Suppressor macrophage treated with lipopolysaccharide for 4 hours (primary cell): ENCODE measurements around the gene ERLEC1.
"Not testable (repeated sequence)": the region's sequence is repeated elsewhere in the genome, so short reads cannot be mapped to it uniquely, and the experiment has no call there.

Experiments used
- DNase-seq: peaks from one replicate; pipeline ENCODE4 v3.0.0-alpha.2; 2020

Gene ERLEC1

DNA sequence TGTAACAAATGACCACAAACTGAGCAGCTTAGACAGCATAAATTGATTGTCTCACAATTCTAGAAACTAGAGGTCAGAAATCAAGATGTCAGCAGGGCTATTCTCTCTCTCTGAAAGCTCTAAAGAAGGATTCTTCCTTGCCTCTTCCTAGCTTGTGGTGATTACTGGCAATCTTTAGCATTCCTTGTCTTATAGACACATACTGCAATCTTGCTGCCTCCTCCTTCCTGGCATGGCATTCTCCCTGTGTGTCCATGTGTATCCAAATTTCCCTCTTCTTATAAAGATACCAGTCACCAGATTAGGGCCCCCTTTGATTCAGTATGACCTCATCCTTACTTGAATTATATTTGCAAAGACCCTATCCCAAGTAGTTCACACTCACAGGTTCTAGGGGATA lies 2.4 kb upstream of the ERLEC1 start:
- DNase-seq, result no peak

DNA sequence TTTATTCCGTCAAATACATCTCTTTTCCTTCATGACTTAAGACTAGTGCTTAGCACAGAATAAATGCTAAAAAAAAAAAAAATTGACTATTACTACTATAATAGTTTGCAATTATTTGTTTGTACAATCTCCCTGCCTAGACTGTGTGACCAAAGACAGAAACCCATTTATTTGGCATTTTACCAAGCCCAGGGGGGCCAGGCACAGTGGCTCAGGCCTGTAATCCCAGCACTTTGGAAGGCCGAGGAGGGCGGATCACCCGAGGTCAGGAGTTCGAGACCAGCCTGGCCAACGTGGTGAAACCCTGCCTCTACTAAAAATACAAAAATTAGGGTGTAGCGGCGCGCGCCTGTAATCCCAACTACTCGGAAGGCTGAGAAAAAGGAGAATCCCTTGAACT lies 1.5 kb upstream of the ERLEC1 start:
- no peak for DNase-seq

DNA sequence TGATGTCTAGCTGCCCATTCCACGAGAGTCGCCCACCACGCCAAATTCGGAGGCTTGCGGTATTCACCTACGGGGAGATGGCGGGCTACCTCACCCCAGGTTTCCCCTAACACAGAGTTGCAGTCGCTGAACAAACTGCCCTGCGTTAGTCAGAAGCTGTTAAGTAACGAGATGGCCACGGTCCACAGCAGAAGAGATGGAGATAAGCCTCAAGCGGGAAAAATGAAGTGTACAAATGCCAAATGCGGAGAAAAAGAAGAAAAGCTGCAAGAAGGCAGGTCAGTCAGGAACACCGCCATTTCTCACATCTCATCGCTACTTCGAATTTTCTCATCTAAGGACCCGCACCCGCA lies 516 bp upstream of the ERLEC1 start:
- peak; percentile 12 for DNase-seq

DNA sequence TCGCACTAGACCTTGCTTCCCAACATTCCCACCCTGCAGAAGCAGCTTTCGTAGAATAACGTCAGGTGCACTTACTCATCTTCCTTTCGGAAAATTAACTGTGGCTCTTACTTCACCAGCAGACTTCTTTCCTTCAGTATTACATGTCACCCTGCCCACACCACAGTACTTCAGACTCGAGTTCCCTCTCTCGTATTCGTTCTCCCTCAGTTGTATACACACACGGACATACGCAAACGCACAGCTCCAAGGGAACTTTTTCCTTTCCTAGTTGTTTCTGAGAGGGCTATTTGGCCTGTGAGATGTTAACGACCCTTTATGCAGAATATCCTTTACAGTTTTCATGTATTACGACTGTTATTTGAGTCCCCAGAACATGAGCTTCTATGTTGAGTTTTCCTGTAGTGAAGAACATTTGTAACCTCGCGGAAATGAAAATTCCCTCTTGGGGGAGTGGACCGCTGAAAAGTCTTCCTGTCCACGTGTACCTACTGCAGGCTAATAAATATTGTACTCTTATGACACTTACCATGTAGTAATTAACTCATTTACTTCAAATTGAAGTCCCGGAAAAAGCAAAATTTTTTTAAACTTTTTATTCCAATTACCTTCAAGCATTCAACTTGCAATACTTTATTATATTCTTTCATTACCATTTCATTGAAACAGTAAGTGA lies 908 bp downstream of the ERLEC1 start:
- DNase-seq, result peak; percentile 63

DNA sequence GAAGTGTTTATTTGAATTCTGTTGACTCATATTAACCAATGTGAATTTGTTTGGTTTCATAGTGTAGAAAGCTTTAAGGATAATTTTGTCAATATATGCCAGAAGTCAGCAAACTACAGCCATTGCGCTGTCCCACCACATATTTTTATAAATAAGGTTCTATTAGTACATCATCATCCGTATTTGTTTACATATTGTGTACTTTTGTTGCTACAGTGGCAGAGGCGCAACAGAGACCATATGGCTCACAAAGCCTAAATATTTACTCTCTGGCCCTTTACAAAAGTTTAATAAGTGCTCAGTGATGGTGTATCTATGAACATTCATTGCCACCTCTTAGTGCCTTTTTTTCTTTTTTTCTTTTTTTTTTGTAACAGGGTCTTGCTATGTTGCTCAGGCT lies 6.4 kb downstream of the ERLEC1 start:
- no peak for DNase-seq

DNA sequence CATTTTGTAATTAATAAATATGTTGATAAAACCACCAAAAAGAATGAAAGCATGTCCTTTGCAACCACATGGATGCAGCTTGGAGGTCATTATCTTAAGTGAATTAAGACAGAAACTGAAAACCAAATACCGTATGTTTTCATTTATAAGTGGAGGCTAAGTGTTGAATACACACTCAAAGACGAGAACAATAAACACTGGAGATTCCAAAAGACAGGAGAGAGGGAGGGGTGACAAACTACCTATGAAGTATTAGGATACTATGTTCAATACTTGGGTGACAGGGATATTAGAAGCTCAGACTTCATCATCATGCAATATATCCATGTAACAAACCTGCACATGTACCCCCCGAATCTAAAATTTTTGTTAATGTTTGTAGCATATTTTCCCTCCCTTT lies 7.0 kb downstream of the ERLEC1 start:
- DNase-seq, result no peak

DNA sequence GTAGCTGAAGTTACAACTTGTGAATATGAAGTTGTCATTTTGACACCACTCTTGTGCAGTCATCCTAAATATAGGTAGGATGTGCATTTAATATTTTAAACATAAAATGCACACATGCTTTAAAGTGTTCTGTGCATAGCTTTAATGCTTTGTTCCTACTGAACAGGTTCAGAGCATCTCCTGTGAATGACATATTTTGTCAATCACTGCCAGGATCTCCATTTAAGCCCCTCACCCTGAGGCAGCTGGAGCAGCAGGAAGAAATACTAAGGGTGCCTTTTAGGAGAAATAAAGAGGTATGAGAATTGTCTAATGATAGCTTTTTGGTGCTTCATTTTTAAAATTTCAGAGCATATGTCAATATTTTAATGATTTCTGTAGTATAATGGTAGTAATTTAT lies 14.7 kb downstream of the ERLEC1 start:
- no peak for DNase-seq

DNA sequence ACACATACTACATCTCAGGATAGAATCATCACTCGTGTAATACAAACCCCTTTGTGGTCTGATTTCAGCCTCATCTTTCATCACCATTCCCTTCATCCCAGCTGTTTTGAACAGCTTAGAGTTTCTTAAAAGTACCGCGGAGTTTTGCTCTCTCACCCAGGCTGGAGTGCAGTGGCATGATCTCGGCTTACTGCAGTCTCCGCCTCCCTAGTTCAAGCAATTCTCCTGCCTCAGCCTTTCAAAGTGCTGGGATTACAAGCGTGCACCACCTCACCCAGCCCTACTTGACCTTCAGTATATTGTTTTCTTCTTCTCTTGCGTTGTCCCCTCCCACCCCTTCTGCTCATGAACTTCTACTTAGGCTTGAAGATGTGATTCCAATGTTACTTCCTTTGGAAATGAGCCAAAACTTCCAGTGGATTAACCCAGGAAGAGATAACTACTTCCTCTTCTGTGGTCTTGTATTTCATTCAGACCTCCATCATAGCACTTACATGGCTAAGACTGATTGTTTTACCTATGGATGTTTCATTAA lies 15.8 kb downstream of the ERLEC1 start:
- peak; percentile 16 for DNase-seq

DNA sequence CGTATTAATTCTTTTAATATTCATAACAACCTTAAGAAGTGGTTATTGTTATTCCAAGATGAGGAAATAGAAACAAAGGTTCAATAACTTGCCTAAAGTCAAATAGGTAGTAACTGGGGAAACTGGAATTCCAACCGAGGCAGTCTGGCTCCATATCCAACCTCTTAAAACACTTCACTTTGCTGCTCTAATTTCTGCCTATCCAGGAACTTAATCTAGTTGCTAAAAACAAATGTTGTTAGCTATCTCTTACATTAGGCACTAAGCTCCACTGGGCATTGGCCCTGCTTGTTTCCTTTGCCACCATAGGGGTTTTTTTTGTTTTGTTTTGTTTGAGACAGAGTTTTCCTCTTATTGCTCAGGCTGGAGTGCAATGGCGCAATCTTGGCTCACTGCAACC lies 24.8 kb downstream of the ERLEC1 start:
- no peak for DNase-seq

DNA sequence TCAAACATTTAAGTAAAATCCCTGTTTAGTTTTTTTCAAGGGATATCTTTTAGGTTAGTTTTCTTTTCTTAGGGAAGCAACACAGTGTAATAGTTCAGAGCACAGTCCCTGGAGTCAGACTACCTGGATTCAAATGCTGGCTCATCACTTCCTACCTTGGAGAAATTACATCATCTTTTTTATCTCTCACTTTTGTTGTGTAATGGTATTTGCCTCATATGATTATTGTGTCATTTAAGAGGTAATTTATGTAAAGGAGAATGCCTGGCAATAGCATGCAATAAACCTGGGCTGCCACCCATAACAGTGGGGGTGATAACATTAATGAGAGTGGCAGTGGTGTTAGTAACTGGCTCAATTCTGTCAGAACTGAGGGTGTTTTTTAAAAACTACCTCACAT lies 26.3 kb downstream of the ERLEC1 start:
- DNase-seq, result no peak

DNA sequence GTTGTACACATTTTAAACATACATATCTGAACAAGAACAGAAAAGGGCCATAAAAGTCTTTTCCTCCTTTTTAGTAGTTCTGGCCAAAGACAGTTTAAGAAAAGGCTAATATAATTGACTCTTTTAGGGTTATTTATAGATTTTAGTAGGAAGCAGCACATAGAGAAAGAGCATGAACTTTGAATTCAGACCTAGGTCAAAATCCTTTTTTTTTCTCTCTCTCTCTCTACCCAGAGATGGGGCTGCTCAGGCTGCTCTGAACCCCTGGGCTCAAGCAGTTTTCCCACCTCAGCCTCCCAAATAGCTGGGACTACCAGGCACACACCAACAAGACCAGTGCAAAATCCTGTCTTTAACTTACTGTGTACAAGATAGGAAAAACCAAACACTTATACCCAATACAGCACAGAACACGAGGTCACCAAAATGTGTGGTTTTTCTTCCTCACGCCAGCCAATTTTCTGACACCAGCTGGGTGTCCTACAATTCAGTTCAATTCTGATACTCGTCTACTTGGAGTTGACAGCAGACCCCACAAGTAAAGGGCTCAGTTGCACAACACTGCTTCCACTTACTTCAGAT lies 32.1 kb downstream of the ERLEC1 start:
- DNase-seq, result no peak

DNA sequence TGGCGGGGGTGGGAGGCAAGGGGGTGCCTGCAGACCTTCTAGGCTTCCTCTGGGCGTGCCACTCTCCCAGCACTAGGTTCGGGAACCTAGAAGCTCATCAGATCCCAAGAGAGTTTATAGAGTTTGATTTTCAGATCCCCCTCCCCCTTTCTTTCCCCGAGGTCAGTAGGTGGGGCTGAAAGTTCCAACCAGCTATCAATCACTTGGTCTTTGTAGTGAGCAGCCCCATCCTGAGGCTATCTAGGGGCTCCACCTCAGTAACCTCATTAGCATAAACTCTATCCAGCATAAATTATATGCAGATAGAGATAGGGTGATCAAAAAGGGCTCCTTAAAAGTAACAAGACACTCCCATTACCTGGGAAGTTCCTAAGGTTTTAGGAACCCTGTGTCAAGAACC lies 32.8 kb downstream of the ERLEC1 start:
- no peak for DNase-seq

DNA sequence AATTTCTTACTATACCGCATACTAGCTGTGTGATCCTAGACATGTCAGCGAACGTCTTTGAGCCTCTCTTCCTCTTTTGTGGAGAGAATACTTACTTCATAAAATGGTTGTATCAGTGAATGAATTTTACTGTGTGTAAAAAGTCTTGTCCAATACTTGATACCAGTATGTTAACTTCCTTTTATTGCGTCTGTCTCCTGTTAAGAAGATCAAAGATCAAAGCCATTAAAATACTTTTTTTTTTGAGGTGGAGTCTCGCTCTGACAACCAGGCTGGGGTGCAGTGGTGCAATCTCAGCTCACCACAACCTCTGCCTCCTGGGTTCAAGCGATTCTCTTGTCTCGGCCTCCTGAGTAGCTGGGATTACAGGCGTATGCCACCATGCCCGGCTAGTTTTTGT lies 33.2 kb downstream of the ERLEC1 start:
- no peak for DNase-seq

DNA sequence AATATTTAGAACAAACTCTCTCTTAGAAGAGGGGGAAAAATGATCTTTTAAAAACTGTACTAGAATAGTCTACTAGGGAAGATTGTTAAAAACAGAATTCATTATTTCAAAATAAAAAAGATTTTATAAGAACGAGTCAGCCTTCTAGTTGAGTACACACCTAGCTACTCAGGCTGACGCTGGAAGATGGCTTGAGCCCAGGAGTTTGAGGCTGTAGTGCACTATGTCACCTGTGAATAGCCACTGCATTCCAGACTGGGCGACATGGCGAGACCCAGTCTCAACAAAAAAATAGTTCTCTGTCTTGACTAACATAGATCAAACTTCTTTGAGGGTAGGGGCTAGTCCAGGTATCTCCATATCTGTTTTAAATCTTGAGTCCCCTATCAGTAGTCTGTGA lies 33.9 kb downstream of the ERLEC1 start:
- no peak for DNase-seq

DNA sequence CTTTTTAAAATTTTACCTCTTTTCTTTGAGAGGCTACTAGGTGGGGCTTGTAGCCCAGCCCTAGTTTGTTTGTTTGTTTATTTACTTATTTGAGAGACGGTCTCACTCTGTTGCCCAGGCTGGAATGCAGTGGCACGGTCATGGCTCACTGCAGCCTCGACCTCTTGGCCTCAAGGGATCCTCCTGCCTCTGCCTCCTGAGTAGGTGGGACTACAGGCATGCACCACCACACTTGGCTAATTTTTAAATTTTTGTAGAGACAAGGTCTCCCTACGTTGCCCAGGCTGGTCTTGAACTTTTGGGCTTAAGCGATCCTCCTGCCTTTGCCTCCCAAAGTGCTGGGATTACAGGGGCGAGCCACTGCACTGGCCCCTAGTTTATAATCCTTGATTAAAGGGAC lies 35.0 kb downstream of the ERLEC1 start:
- DNase-seq, result no peak

DNA sequence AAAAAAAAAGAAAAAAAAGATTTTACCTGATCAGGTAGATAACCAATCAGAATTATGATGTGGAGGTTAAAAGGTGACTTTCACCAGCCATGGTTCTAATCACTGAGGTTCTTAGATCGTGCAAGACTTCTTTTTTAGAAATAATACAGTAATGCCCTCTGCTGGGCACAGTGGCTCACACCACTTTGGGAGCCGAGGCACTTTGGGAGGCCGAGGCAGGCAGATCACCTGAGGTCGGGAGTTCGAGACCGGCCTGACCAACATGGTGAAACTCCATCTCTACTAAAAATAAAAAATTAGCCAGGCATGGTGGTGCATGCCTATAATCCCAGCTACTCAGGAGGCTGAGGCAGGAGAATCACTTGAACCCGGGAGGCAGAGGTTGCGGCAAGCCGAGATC lies 36.8 kb downstream of the ERLEC1 start:
- DNase-seq, result not testable (repeated sequence)

DNA sequence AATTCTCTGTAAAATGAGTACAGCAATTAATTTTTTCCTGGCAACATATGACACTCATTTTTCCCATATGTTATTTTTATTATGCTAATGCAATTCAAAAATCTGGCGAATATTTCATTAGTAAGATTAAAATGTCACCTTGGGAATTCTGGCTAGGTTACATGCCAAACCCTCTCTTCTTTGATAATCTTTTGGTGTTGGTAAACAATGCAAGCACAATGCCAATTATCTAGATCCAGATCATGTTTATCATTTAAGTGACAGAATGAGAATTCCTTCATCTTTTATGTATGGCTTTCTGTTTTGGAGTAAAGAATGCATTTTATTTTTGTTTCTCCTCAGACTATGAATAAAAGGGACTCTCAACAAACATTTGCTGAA lies 39.2 kb downstream of the ERLEC1 start:
- no peak for DNase-seq

DNA sequence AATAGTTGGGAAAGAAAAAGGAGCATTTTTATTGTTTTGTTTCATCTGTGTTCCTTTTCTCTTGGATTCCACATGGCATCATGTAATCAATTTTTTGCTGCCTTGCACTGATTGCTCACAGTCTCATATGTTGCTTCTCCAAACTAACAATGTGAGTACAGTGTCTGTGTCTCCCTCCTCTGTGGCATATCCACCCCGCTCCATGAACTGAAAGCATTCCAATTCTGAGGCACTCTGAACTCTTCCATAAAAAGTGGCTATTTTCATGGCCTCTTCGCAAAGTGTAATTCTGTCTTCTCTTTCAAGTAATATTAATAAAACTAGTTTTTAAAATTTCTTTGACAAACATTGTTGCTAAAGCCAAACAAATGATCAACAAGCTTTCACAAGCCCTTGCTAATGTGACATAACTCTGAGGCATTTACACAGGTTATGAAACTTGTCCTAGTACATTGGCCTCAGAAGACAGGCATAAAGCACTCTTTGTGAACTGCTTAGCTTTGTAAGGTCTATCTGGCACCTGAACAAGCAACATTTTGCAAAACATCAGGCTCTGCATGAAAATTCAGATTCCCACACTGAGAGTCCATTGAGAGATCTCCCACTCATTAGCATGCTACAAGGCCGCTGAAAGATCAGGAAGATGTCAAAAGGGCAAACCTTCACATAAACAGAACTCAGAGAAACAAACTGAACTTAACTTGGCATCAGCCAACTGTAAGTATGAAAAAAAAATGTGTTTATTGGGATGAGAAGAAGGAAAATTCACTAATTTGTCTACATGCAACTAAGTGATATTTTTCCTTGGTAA lies 39.9 kb downstream of the ERLEC1 start:
- no peak for DNase-seq

DNA sequence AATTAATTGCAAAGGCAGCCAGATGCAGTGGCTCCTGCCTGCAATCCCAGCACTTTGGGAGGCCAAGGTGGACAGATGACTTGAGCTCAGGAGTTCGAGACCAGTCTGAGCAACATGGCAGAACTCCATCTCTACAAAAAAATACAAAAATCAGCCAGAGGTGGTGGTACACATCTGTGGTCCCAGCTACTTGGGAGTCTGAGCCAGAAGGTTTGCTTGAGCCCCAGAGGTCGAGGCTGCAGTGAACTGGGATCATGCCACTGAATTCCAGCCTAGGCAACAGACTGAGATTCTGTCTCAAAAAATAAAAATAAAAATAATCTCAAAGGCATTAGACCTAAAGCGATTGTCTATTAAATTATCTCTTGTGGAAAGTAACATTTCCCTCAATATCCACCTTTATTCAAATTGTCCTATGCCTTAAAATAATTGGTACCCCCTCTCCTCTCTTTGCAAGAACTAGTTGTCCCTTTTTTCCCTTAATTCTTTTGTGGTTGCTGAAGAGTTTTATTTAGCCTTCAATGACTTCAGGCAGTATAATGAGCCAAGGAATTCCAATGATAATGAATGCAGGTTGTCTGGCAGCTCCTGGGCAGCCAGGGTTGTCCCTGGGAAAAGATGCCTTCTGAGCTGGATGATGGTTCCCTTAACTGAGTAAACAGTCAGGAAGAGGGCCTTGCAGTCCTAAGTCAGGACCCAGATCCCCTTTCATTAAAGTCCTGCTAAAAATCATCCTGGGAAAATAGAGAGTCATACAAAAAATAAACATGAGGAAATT lies 40.7 kb downstream of the ERLEC1 start:
- DNase-seq, result no peak

DNA sequence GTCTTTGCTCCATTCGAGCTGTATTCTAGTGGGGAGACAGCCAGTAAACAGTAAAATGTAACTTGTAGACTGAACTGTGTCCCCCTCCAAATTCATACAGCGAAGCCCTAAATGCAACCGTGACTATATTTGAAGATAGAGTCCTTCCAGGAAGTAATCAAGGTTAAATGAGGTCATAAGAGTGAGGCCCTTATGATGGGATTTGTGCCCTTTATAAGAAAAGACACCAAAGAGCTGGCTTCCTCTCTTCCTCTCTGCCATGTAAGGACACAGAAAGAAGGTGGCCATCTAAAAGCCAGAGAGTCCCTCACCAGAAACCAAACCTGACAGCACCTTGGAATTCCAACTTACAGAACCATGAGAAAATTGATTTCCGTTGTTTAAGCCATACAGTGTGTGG lies 41.5 kb downstream of the ERLEC1 start:
- DNase-seq, result no peak

DNA sequence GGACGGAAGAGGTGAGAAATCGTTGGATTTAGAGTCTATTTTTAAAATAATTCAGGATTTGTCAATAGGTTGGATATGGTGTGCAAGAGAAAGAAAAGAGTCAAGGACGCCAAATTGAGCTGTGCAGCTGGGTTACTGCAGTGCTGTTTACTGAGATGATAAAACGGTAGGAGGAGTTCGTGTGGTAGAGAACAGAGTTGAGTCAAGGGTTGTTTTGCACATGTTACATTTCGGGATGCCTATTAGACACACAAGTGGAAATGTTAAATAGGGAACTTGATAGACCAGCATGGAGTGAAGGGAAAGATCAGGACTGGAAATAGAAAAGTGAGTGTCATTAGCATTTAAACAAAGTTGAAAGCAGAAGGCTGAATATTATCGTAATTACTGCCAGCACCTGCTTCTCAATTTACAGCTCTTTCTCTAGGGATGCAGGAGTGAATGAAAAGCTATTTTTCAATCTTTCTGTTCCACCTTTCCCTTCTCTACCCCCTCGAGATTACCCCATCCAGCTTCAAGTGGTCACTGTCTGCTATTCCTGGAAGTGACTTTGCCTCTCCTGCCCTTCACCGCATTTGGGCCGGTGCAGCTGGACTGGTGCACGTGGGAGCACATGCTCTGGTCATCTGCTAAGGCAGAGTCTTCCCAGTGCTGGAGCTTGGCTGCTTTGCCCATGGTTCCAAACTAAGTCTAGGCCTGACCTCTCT lies 42.6 kb downstream of the ERLEC1 start:
- DNase-seq, result no peak

DNA sequence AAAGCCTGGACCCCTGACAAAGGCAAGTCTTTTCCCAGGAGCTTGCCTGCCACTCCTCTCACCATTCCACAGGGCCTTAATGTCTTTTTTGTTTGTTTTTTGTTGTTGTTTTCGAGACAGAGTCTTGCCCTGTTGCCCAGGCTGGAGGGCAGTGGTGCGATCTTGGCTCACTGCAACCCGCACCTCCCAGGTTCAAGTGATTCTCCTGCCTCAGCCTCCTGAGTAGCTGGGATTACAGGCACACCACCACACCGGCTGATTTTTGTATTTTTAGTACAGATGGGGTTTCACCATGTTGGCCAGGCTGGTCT lies 43.1 kb downstream of the ERLEC1 start:
- DNase-seq, result not testable (repeated sequence)

DNA sequence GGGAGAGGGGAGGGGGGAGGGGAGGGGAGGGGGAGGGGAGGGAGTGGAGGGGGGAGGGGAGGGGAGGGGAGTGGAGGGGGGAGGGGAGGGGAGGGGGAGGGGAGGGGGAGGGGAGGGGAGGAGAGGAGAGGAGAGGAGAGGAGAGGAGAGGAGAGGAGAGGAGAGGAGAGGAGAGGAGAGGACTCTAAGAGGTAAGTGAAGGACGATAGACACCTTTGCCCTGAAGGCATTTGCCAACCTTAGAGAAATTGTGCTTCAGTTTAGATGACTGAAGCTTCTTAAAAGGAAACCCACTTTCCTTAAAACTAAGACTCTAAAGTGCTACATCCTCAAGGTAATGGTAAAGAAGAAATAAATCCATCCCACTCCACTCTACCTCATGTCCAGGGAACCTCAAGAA lies 53.7 kb downstream of the ERLEC1 start:
- DNase-seq, result no peak
